ENCODE data around the gene UBE2O.

The UBE2O gene

GRCh38 chr17:76379275-76379641 is 73.7 kb downstream of the UBE2O start:
- no peak for ATAC-seq
- no peak for TF ChIP-seq ZNF70 (CRISPR knock-in tag; IDR thresholded peaks at IDR 0.05)
- TF ChIP-seq TCF4 (CRISPR knock-in tag; IDR thresholded peaks at IDR 0.05; ENCODE audit: borderline replicate concordance): no peak
- TF ChIP-seq ZFP3 (CRISPR knock-in tag; IDR thresholded peaks at IDR 0.05): no peak

GRCh38 chr17:76378548-76379274 is 74.2 kb downstream of the UBE2O start:
- ATAC-seq: no peak

GRCh38 chr17:76376318-76377133 is 76.4 kb downstream of the UBE2O start:
- ATAC-seq: no peak
- TF ChIP-seq ISL1 (CRISPR knock-in tag; IDR thresholded peaks at IDR 0.05) (no peak), CSDC2 (CRISPR knock-in tag; IDR thresholded peaks at IDR 0.05) (no peak), BACH2 (CRISPR knock-in tag; IDR thresholded peaks at IDR 0.05; ENCODE audit: borderline replicate concordance) (no peak), ZC3H10 (CRISPR knock-in tag; IDR thresholded peaks at IDR 0.05) (no peak), ZFP3 (CRISPR knock-in tag; IDR thresholded peaks at IDR 0.05) (no peak), PATZ1 (CRISPR knock-in tag; IDR thresholded peaks at IDR 0.05; ENCODE audit: borderline replicate concordance) (no peak), OSR1 (CRISPR knock-in tag; IDR thresholded peaks at IDR 0.05) (no peak), CREB5 (CRISPR knock-in tag; IDR thresholded peaks at IDR 0.05; ENCODE audit: low read depth) (no peak), ZFP30 (CRISPR knock-in tag; IDR thresholded peaks at IDR 0.05) (no peak)

More at GRCh38 chr17:76378548-76379274, 74.2 kb downstream of the UBE2O start:
- TF ChIP-seq ZFP3 (CRISPR knock-in tag; IDR thresholded peaks at IDR 0.05) (no peak), CSRNP3 (CRISPR knock-in tag; IDR thresholded peaks at IDR 0.05) (no peak), PPARA (CRISPR knock-in tag; IDR thresholded peaks at IDR 0.05; ENCODE audit: borderline replicate concordance) (no peak), ZC3H10 (CRISPR knock-in tag; IDR thresholded peaks at IDR 0.05) (no peak), ZNF70 (CRISPR knock-in tag; IDR thresholded peaks at IDR 0.05) (no peak), ISL1 (CRISPR knock-in tag; IDR thresholded peaks at IDR 0.05) (no peak), ZFP30 (CRISPR knock-in tag; IDR thresholded peaks at IDR 0.05) (no peak), TSHZ2 (CRISPR knock-in tag; IDR thresholded peaks at IDR 0.05) (no peak), CREB5 (CRISPR knock-in tag; IDR thresholded peaks at IDR 0.05; ENCODE audit: low read depth) (no peak), ESRRG (CRISPR knock-in tag; IDR thresholded peaks at IDR 0.05) (no peak), PATZ1 (CRISPR knock-in tag; IDR thresholded peaks at IDR 0.05; ENCODE audit: borderline replicate concordance) (no peak), TOX (CRISPR knock-in tag; IDR thresholded peaks at IDR 0.05; ENCODE audit: borderline replicate concordance) (no peak), BACH2 (CRISPR knock-in tag; IDR thresholded peaks at IDR 0.05; ENCODE audit: borderline replicate concordance) (no peak), ZNF8 (CRISPR knock-in tag; IDR thresholded peaks at IDR 0.05) (no peak)
